IPS-15b (cell line): ENCODE measurements around the gene GALNT9.
"Not testable (repeated sequence)": the region's sequence is repeated elsewhere in the genome, so short reads cannot be mapped to it uniquely, and the experiment has no call there.

ENCODE experiments used
- H3K27me3 ChIP-seq: one replicate; pipeline ENCODE4 v1.6.1; 2013; ENCODE audit warnings: low read length; ENCODE audit not compliant: control insufficient read depth, insufficient read depth
- H3K36me3 ChIP-seq: one replicate; pipeline ENCODE4 v1.6.1; 2013; ENCODE audit warnings: low read length; ENCODE audit not compliant: control insufficient read depth, insufficient read depth
- H3K4me1 ChIP-seq: one replicate; pipeline ENCODE4 v1.6.1; 2013; ENCODE audit warnings: mild to moderate bottlenecking, low read length; ENCODE audit not compliant: control insufficient read depth, insufficient read depth
- H3K4me3 ChIP-seq: one replicate; pipeline ENCODE4 v1.5.1; 2013; ENCODE audit warnings: low read depth, low read length
- H3K9ac ChIP-seq: one replicate; pipeline ENCODE4 v1.6.1; 2013; ENCODE audit warnings: low read depth, mild to moderate bottlenecking, low read length
- H3K9me3 ChIP-seq: one replicate; pipeline ENCODE4 v1.6.1; 2013; ENCODE audit warnings: mild to moderate bottlenecking, low read length; ENCODE audit not compliant: control insufficient read depth, insufficient read depth

The GALNT9 gene

GRCh38 chr12:132329036-132329719 is at the start of gene GALNT9:
Gene GALNT9, minus strand, starts transcription at chr12:132329589. Its CDS starts 386 bp downstream, at chr12:132329203.
- Histone ChIP-seq H3K9ac (no peak within 1 kb of the TSS), H3K36me3 (no peaks in the 10 kb centered on the region), H3K9me3 (no peaks in the 10 kb centered on the region), H3K27me3 (peaks cover 42% of the 10 kb centered on the region), H3K4me1 (peaks cover 2% of the 10 kb centered on the region), H3K4me3 (peak within 1 kb of the TSS; percentile 32)

DNA sequence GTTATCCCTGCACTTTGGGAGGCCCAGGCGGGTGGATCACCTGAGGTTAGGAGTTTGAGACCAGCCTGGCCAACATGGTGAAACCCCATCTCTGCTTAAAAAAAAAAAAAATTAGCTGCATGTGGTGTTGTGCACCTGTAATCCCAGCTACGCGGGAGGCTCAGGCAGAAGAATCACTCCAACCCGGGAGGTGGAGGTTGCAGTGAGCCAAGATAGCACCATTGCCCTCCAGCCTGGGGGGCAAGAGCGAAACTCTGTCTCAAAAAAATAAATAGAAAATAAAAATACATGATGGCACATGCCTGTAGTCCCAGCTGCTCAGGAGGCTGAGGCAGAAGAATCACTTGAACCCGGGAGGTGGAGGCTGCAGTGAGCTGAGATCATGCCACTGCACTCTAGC is 49.7 kb upstream of the GALNT9 start:
- H3K27me3 ChIP-seq, result peaks cover 51% of the 10 kb centered on the region
- not testable (repeated sequence) for H3K9me3 ChIP-seq, H3K9ac ChIP-seq, H3K4me3 ChIP-seq, H3K36me3 ChIP-seq, H3K4me1 ChIP-seq

DNA sequence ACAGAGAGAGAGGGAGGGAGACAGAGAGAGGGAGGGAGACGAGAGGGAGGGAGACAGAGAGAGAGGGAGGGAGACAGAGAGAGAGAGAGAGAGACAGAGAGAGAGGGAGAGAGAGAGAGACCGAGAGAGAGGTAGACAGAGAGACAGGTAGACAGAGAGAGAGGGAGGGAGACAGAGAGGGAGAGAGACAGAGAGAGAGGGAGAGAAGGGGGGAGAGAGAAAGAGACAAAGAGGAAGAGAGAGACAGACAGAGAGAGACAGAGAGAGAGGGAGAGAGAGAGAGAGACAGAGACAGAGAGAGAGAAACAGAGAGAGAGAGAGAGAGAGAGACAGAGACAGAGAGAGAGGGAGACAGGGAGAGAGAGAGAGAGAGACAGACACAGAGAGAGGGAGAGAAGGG is 47.8 kb upstream of the GALNT9 start:
- no peaks in the 10 kb centered on the region for H3K36me3 ChIP-seq
- H3K4me1 ChIP-seq, result no peaks in the 10 kb centered on the region
- peaks cover 43% of the 10 kb centered on the region for H3K27me3 ChIP-seq
- no peak overlapping the region for H3K4me3 ChIP-seq
- H3K9me3 ChIP-seq, result no peaks in the 10 kb centered on the region
- no peak overlapping the region for H3K9ac ChIP-seq

DNA sequence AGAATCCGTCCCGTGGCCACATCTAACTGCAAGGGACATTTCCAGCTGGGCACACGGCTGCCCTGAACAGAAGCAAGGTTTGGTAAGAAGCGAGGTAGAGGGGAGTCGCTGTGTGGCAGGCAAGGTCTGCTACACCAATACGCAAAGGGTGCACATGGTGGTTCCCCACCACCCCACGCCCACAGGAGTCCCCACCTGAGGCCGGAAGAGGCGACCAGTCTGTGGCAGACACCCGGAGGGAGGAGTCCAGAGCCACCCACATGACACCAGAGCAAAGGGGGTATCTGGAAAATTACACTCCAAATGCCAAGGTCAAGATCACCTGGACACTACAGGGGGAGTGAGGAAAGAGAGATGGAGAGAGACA is 47.1 kb upstream of the GALNT9 start:
- Histone ChIP-seq H3K27me3 (peaks cover 36% of the 10 kb centered on the region), H3K36me3 (no peaks in the 10 kb centered on the region), H3K4me3 (no peak overlapping the region), H3K9ac (no peak overlapping the region), H3K4me1 (no peaks in the 10 kb centered on the region), H3K9me3 (no peaks in the 10 kb centered on the region)

DNA sequence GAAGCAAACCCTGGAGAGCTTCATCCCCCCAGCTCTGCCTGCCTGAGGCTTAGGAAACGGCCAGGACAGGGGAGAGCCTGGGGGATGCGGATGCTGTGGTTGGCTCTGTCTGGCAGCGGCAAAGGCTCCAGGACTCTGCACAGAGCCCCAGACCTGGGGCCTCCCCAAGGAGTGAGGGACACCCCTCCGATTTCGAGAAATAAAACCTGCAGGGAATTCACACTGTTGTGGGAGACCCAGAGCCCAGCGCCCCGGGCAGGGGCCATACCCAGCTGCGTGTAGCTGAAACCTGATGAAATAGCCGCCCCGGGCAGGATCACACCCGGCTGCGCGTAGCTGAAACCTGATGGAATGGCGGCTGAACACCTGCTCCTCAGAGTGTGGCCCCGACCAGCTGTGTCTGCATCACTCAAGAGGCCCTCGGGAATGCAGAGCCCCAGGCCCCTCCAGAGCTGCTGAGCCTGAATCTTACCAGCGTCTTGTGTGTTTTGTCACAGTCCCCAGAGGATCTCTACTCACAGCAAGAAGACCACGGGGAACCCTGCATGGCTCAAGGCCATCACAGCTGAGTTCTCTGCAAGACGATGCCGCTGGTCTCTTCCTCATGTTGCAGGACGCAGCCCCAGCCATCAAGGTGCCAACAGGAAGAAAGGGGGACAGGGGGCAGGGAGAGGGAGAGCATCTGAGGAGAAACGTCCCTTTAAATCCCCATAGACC is 46.5 kb upstream of the GALNT9 start:
- no peaks in the 10 kb centered on the region for H3K9me3 ChIP-seq

DNA sequence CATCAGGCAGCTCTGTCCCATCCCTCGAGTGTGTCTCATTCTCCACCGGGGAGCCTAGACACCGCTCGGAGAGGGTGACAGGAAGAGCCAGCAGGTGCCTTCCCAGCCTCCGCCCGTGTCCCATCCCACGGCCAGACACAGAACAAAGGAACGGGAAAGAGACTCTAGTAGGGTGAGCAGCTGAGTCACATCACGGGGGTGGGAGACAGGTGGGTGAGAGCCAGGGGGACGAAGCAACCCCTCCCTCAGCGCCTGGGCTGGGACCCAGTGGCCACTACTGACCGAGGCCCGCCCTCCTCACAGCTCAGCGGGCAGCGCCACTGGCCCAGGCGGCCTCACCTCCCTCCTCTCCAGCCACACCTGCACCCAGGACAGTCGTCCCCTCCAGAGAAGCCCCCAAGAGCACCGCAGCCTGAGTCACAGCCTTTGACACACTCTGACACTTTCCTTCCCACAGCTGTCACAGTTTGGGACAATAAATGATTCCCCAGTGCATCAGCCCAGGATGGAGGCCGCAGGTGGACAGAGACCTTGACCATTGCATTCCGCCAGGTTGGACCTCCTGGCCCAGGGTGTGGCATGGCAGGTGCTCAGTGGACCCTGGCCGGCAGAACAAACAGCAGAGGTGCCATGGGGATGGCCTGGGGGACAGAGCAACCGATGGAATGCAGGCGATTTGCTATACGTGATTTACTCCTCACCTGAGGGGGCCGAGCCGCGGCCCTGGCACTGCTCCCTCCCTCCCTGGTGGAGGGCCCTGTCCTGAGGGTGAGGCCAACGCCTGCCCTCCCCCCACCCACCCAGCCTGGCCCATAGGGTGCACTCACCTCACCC is 45.4 kb upstream of the GALNT9 start:
- Histone ChIP-seq H3K27me3 (peaks cover 33% of the 10 kb centered on the region), H3K9me3 (no peaks in the 10 kb centered on the region), H3K9ac (no peak overlapping the region), H3K36me3 (no peaks in the 10 kb centered on the region), H3K4me1 (no peaks in the 10 kb centered on the region), H3K4me3 (no peak overlapping the region)

More for the DNA sequence above, 46.5 kb upstream of the GALNT9 start:
- H3K27me3 ChIP-seq, result peaks cover 35% of the 10 kb centered on the region
- H3K4me3 ChIP-seq, result no peak overlapping the region
- H3K36me3 ChIP-seq, result no peaks in the 10 kb centered on the region
- H3K9ac ChIP-seq, result no peak overlapping the region
- no peaks in the 10 kb centered on the region for H3K4me1 ChIP-seq

DNA sequence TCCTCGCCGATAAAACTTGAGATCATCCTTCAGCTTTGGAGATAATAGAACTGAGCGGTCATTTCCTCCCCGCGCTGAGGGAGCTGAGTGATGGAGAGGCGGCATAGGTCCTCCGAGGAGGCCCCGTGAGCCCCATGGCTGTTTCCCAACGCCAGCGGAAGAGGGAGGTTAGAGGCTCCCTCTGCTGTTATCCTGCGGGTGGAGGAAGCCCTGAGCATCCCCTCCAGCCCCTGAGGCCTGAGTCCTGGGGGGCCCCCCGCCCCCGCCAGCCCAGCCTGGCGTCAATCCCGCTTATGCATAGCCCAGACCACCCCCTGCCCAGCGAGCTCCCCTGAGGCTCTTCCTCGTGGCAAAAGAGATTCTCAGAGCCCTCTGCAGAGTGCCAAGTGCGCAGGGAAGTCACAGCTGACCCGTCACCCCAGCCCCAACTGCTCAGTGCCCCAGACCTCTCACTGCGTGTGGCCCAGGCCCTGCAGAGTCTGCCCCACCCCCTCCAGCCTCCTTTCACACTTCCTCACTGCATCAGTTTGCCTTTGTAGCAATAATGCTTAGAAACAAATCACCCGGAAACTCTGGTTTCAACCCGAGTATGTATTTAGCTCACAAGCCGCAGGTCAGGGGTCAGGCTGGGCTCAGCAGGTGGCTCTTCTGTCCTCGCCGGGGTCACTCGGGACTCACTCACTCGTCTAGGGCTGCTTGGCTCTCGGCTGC is 44.7 kb upstream of the GALNT9 start:
- Histone ChIP-seq H3K4me3 (no peak overlapping the region), H3K36me3 (no peaks in the 10 kb centered on the region), H3K9ac (no peak overlapping the region), H3K9me3 (no peaks in the 10 kb centered on the region), H3K4me1 (no peaks in the 10 kb centered on the region), H3K27me3 (peaks cover 38% of the 10 kb centered on the region)

DNA sequence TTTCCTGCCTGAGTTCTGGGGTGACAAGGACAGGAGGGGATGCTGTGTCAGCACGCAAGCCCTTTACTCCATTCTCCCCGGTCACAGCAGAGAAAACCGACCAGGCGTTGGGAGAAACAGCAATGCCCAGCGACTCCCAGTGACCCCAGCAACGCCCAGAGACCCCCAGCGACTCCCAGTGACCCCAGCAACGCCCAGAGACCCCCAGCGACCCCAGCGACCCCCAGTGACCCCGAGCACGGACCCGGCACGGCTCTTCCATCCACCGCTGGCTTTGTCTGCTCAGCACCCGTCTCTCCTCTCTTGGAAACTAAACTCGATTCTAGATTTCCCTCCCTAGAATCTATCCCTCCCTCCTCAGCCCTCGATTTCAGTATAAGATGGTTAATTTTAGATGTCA is 38.5 kb upstream of the GALNT9 start:
- no peak overlapping the region for H3K4me3 ChIP-seq
- no peak overlapping the region for H3K9ac ChIP-seq
- H3K9me3 ChIP-seq, result no peaks in the 10 kb centered on the region
- peaks cover 22% of the 10 kb centered on the region for H3K27me3 ChIP-seq
- H3K4me1 ChIP-seq, result no peaks in the 10 kb centered on the region
- H3K36me3 ChIP-seq, result no peaks in the 10 kb centered on the region

DNA sequence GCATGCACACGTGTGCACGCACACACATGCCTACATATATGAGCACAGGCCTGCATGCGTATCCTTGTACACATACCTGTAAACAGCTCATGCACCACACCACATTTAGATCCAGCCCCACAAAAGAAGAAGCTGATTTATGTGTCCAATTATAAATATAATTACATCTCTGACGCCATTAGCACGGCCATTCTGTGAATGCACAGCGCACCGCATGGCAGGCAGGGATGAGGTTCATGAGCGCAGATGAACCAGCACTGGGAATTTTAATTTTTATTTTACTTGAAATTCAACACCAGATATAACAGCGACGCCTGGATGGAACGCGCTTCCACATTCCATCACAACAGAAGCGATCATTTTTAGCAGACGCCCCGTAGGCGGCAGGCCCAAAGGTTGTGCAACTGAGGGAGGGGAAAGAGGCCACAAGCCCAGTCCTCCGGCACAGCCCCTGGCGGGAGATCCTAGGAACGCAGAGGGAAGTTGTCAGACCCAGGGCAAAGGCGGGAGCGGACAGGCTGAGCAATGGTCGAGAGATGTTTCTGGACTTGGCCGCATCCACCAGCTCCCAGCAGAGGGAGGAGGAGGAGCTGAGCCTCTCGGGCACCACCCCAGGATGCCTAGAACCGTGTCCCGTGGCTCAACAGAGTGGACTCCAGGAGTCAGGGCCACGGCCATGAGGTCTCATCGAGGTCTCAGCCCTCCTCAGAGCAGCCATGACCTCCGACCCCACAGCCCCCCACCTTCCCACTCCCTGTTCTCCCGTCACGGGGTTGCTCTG is 37.9 kb upstream of the GALNT9 start:
- H3K27me3 ChIP-seq, result peaks cover 22% of the 10 kb centered on the region
- no peaks in the 10 kb centered on the region for H3K36me3 ChIP-seq
- H3K4me3 ChIP-seq, result no peak overlapping the region
- H3K4me1 ChIP-seq, result no peaks in the 10 kb centered on the region
- H3K9ac ChIP-seq, result no peak overlapping the region
- H3K9me3 ChIP-seq, result no peaks in the 10 kb centered on the region

- Histone ChIP-seq H3K4me1 (no peaks in the 10 kb centered on the region), H3K27me3 (peaks cover 22% of the 10 kb centered on the region), H3K36me3 (no peaks in the 10 kb centered on the region), H3K9ac (no peak overlapping the region), H3K9me3 (no peaks in the 10 kb centered on the region), H3K4me3 (no peak overlapping the region)
Observed at GRCh38 chr12:132366341-132366861, 37.0 kb upstream of the GALNT9 start.

DNA sequence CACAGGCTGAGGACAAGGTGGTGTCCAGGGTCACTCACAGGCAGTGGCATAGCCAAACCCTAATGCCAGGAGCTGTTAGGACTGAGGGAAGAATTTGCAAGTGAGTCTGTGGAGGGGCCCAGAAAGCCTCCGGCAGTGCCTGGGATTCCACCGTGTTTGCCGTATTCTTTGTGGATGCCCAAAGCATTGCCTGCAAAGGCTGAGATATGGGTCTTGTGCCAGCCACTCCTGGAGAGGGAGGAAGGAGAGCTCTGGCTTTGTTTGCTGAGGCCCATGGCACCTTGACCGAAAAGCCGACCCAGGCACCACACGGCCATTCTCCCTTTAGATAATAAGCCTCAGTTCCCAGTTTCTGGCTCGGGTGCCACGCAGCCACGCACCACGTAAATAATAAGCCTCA is 35.8 kb upstream of the GALNT9 start:
- H3K9me3 ChIP-seq, result no peaks in the 10 kb centered on the region
- no peaks in the 10 kb centered on the region for H3K4me1 ChIP-seq
- H3K36me3 ChIP-seq, result no peaks in the 10 kb centered on the region
- peaks cover 13% of the 10 kb centered on the region for H3K27me3 ChIP-seq
- no peak overlapping the region for H3K4me3 ChIP-seq
- no peak overlapping the region for H3K9ac ChIP-seq
